NCI-H146 (cell line): ENCODE data around the gene PSMC3IP.
"Not testable (repeated sequence)": the region's sequence is repeated elsewhere in the genome, so short reads cannot be mapped to it uniquely, and the experiment has no call there.

Experiments
- DNase-seq: peaks from one replicate; lab custom pipeline; 2025; lab: John Stamatoyannopoulos, UW

Gene PSMC3IP, protein sequence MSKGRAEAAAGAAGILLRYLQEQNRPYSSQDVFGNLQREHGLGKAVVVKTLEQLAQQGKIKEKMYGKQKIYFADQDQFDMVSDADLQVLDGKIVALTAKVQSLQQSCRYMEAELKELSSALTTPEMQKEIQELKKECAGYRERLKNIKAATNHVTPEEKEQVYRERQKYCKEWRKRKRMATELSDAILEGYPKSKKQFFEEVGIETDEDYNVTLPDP

DNA sequence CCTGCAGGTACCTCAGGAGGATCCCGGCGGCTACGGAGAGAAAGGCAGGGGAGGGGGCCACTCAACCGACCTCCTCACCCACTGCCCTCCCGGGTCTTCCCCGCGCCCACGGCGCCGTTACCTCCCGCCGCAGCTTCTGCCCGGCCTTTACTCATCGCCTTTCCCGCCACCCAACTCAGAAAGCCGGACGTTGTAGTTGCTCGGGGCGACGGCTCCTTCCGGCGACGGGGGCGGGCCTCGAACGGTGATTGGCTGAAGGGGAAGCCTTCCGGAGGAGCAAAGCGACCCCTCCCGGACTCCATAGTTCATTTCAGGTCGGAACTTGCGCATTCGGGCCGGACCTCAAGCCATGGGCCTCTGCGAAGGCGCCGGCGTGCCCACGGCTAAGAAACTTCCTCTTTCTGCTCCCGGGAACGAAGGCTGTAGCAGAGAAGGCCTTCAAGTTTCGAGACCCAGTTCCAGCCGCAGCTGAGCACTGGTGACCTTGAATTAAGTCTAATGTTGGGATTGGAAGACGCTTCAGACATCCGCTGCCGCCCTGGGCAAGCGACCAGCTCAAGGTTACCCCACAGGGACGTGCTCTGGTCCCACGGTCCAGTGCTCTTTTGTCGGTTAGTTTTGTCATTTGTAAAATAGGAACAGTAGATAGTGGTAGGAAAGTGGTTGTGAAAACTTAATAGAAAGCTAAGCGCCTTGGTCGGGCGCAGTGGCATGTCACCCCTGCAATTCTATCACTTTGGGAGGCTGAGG, at the start of gene PSMC3IP:
Gene PSMC3IP, minus strand, starts transcription at position 198 of the 750 bp plus-strand sequence. Its CDS starts 43 bp downstream, at position 155.
- DNase-seq: peak; percentile 92

DNA sequence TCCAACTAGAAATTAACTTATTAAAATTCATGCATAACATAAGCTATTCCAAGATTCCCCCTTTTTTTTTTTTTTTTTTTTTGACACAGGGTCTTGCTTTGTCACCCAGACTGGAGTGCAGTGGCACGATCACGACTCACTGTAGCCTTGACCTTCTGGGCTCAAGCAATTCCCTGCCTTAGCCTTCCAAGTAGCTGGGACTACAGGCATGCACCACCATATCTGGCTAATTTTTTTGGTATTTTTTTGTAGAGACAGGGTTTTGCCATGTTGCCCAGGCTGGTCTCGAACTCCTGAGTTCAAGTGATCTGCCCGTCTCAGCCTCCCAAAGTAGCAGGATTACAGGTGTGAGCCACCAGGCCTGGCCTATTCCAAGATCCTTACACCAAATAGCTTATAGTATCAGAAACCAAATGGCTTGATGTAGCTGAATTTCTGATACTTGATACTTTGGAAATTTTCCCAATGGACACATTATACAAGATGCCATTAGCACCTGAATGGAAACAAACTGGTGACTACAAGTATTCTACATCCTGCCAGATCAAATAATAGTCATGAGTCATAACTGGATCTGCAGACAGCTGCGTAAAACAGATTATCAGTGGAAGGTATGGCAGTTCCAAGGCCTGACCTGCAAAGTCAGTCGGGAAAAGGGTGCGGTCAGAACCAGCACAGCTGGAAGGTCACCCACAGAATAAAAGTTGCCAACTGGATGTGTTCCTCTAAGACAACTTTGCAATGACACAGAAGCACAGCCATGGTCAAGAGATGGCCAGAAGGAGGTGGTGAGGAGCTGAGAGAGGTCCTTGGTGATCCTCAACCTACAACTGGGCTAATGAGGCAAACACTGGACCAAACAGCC, 46.4 kb upstream of the PSMC3IP start:
- peak; percentile 34 for DNase-seq

- no peak for DNase-seq
Measured at GRCh38 chr17:42623271-42623670, 45.7 kb upstream of the PSMC3IP start.

DNA sequence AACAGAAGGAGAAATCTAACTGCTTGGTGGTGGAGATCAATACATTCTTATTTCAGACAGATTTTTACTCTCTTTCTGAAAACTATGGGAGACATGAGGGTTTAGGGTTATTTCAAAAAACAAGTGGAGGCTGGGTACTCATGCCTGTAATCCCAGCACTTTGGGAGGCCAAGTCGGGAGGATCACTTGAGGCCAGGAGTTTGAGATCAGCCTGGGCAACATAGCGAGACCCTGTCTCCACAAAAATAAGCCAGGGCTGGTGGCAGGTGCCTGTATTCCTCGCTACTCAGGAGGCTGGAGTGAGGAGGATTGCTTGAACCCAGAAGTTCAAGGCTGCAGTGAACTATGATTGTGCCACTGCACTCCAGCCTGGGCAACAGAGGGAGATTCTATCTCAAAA, 44.5 kb upstream of the PSMC3IP start:
- not testable (repeated sequence) for DNase-seq

GRCh38 chr17:42618442-42619150, 41.1 kb upstream of the PSMC3IP start:
- peak; percentile 41 for DNase-seq

DNA sequence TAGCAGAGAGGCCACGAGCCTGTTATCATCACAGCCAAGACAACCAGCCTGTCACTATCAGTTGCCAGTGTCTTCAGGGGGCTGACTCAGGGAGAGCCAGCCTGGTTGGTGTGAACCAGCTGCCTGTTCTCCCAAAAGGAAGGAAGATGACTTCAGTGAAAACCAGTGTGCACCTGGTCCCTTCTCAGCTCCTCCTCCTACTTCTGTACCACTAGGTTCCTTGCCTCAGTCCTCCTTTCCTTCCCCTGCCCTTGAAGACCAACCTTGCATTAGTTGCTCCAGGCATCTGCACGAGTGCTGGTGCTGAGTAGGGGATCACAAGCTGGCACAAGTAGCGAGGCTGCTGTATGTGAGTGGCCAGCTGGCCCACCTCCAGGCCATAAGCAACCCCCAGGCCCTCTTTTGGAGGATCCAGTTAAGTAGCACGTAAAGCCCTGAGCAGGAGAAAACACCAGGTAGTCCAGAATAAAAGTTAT, 40.5 kb upstream of the PSMC3IP start:
- DNase-seq: no peak

DNA sequence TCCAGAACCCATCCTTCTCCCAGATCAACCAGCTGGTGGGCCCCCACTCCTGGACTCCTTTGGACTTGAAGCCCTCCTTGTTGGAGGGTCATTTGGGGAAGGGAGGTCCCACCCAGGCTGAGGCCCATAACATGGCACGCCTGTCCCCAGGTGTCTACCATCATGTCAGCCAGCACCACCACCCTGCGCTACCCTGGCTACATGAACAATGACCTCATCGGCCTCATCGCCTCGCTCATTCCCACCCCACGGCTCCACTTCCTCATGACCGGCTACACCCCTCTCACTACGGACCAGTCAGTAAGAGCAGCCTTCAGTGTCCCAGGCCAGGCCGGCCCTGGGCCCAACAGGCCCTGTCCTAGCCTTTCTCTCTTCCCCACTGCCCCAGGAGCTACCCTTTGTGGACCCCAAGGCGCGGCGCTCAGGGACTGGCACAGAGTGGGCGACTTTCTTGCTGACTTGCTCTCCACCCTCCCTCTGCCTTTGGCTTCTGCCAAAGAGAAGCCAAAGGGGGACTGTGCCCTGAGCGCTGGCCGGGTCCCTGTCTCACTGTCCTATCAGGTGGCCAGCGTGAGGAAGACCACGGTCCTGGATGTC, 36.3 kb upstream of the PSMC3IP start:
- DNase-seq: no peak

DNA sequence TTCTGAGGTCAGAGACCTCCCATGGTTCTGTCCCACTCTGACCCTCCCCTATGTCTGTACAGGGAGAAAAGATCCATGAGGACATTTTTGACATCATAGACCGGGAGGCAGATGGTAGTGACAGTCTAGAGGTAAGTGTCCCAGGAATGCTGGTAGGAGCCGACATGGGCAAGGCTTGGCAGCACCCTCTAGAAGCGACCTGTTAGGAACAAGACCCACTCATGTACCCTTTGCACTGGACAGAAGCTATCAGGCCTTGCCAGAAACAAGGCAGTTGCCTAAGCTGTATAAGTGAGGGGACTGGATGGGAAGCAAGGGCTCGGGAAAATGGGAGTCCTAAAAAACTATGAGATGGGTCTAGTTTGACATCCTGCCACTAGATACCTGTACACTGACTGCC, 34.5 kb upstream of the PSMC3IP start:
- no peak for DNase-seq

DNA sequence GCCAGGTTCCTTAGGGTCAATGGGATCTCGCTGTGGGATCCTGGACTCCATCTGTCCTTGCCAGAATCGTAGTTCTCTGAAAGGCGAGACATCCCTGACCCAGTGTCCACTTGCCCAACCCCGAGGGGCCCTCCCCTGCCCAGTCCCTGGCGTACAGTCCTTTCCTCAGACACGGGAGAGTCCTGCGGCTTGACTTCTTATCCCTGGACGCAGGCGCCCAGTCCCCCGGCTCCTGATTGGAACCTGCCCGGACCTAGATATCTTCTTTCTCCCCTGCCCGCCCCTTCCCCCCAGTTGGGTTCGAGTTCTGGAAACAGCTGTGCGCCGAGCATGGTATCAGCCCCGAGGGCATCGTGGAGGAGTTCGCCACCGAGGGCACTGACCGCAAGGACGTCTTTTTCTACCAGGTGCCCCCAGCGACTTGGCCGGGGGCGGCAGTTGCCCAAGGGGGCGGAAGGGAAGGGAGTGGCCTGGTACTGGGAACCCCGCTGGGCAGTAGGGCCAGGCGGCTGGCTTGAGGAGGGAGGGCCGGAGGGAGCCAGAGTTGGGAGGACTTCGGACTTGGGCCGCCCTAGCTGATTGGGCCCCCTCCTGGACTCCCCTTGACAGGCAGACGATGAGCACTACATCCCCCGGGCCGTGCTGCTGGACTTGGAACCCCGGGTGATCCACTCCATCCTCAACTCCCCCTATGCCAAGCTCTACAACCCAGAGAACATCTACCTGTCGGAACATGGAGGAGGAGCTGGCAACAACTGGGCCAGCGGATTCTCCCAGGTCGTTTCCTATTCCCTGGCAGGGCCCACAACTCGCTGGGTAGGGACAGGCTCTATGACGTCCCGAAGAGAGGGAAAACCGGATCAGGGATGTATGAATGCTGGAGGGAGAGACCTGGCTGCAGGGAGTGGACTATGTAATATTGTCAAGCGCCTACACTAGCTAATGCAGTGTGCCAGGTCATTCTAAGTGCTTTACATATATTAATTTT, 32.6 kb upstream of the PSMC3IP start:
- DNase-seq: peak; percentile 67

- peak; percentile 99 for DNase-seq
Measured at GRCh38 chr17:42609182-42609813, 31.8 kb upstream of the PSMC3IP start, which contains the start of the genes RETREG3 and TUBG1. TSS of gene RETREG3 (minus strand) at chr17:42609374. CDS start at chr17:42609324, 50 bp downstream. TSS of gene TUBG1 (plus strand) at chr17:42609683. CDS start at chr17:42609738, 55 bp downstream.

GRCh38 chr17:42608305-42609181, 31.0 kb upstream of the PSMC3IP start:
- peak; percentile 37 for DNase-seq

DNA sequence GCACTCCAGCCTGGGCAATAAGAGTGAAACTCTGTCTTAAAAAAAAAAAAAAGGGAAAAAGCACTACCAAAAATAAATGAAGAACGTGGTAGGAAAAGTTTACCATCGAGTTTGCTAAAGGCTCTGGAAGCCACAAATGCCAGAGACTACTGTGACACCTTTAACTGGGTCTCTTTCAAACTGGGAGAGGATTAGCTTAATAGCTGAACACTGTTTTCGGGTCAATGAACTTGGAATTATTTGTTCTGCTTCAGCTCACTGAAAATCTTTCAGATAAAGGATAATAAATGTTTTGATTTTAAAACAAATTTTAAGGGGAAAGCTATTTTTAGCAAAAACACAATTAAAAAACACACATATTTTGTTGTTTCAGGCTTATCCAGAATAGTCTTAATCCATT, 30.2 kb upstream of the PSMC3IP start:
- no peak for DNase-seq

GRCh38 chr17:42603318-42603717, 25.8 kb upstream of the PSMC3IP start:
- DNase-seq: no peak

GRCh38 chr17:42598905-42599304, 21.4 kb upstream of the PSMC3IP start:
- DNase-seq: no peak

DNA sequence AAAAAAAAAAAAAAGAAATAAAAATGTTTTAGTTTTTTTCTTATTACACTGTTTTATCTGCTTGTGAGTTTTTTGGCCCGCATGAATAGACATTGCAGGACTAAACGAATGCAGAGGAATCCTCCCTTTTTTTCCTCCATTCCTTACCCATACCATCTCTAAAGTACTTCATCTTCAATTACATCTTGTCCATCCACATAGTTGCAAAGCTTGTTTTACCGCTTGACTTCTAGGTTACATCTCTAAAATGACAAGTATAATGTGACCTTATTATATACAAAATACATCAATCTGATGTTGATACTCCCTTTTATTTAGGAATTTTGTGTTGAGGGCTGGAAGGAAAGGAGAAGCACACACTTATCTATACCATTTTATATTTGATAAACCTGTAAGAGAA, 18.9 kb upstream of the PSMC3IP start:
- no peak for DNase-seq

DNA sequence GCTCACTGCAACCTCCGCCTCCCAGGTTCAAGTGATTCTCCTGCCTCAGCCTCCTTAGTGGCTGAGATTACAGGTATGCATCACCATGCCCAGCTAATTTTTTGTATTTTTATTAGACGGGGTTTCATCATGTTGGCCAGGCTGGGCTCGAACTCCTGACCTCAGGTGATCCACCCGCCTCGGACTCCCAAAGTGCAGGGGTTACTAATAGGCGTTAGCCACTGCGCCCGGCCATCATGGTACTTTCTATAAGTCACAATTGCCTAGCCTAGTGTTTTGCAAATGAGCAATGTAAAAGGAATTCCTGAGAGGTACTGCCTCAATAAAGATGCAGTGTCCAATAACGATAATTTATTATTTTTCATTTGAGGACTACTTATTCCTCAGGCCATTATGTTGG, 13.9 kb upstream of the PSMC3IP start:
- DNase-seq: no peak

DNA sequence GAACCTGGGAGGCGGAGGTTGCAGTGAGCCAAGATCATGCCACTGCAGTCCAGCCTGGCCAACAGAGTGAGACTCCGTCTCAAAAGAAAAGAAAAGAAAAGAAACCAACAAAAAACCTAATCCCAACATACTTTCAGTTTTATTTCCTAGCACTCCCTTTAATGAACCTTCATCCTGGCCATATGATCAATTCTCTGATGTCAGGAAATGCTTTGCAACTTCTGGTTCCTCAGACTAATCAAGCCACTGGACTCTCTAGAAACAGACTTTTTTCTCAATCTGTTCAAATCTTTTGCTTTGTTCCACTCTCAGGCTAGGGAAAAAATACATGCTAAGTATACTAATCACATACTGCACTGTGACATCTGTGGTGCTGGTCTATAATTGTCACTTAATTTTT, 13.4 kb upstream of the PSMC3IP start:
- no peak for DNase-seq

GRCh38 chr17:42586514-42587230, 9.1 kb upstream of the PSMC3IP start:
- DNase-seq: no peak
